GM08714 (cell line): Measurements from ENCODE around the gene STT3B.

Source experiments
- H3K4me3 ChIP-seq: fragments of 200-500 bp; sonication (Bioruptor generic); 2 replicates; pipeline ENCODE4 v1.5.1; 2014; ENCODE audit warnings: mild to moderate bottlenecking, low read length, inconsistent platforms
- ZNF274 ChIP-seq: IDR thresholded peaks from 2 replicates; pipeline ENCODE4 v1.6.1; 2012; ENCODE audit warnings: mild to moderate bottlenecking, low read depth, low read length

Gene STT3B

GRCh38 chr3:31533169-31534064, 692 bp downstream of the STT3B start:
- peak overlapping the region; percentile 99 for H3K4me3 ChIP-seq
- TF ChIP-seq ZNF274, result no peak

- H3K4me3 ChIP-seq, result peak overlapping the region; percentile 99
- TF ChIP-seq ZNF274, result no peak
Measured at GRCh38 chr3:31534065-31534425, 1.3 kb downstream of the STT3B start.

- TF ChIP-seq ZNF274, result no peak
- peak overlapping the region; percentile 99; the same call in 1 of the 2 replicates for H3K4me3 ChIP-seq
Measured at GRCh38 chr3:31536497-31536896, 3.8 kb downstream of the STT3B start.

- no peak for TF ChIP-seq ZNF274
- H3K4me3 ChIP-seq, result no peak overlapping the region; the same call in 1 of the 2 replicates
Measured at GRCh38 chr3:31538801-31539200, 6.1 kb downstream of the STT3B start.

GRCh38 chr3:31539275-31539674, 6.5 kb downstream of the STT3B start:
- no peak for TF ChIP-seq ZNF274
- no peak overlapping the region; the same call in 1 of the 2 replicates for H3K4me3 ChIP-seq

- no peak for TF ChIP-seq ZNF274
- no peak overlapping the region for H3K4me3 ChIP-seq
Measured at GRCh38 chr3:31541089-31541488, 8.4 kb downstream of the STT3B start.

GRCh38 chr3:31542246-31542645, 9.5 kb downstream of the STT3B start:
- no peak overlapping the region for H3K4me3 ChIP-seq
- TF ChIP-seq ZNF274, result no peak

- TF ChIP-seq ZNF274, result no peak
- no peak overlapping the region for H3K4me3 ChIP-seq
Measured at GRCh38 chr3:31543375-31543774, 10.7 kb downstream of the STT3B start.

GRCh38 chr3:31544634-31545033, 11.9 kb downstream of the STT3B start:
- TF ChIP-seq ZNF274, result no peak
- no peak overlapping the region for H3K4me3 ChIP-seq

- H3K4me3 ChIP-seq, result no peak overlapping the region
- TF ChIP-seq ZNF274, result no peak
Measured at GRCh38 chr3:31546162-31546561, 13.4 kb downstream of the STT3B start.

- TF ChIP-seq ZNF274, result no peak
- H3K4me3 ChIP-seq, result no peak overlapping the region
Measured at GRCh38 chr3:31546725-31547124, 14.0 kb downstream of the STT3B start.

GRCh38 chr3:31550452-31551251, 17.9 kb downstream of the STT3B start:
- H3K4me3 ChIP-seq, result no peak overlapping the region
- no peak for TF ChIP-seq ZNF274

- TF ChIP-seq ZNF274, result no peak
- no peak overlapping the region for H3K4me3 ChIP-seq
Measured at GRCh38 chr3:31551646-31552045, 18.9 kb downstream of the STT3B start.

GRCh38 chr3:31552103-31552502, 19.4 kb downstream of the STT3B start:
- H3K4me3 ChIP-seq, result no peak overlapping the region
- TF ChIP-seq ZNF274, result no peak

- no peak for TF ChIP-seq ZNF274
- H3K4me3 ChIP-seq, result no peak overlapping the region
Measured at GRCh38 chr3:31553258-31553657, 20.5 kb downstream of the STT3B start.
